Stimulated activated effector memory CD8-positive, alpha-beta T cell treated with anti-CD3 and anti-CD28 coated beads, Interleukin-12 subunit alpha, Interleukin-12 subunit beta, amount 100 ng/mL, for 72 hours (primary cell): ENCODE results near the gene WDFY2.

Experiments
- ATAC-seq: fragments of 150-1000 bp; cut with Tn5 transposase; 2 replicates; pipeline ENCODE4 v1.10.0; 2021
- DNase-seq, 2 donors: peaks; one replicate each; pipeline ENCODE4 v3.0.0; 2021 to 2022; ENCODE audit warnings: low spot score in 2 of 2
- H3K27ac Mint-ChIP-seq: one replicate; pipeline ENCODE4 v1.8.0; 2022; ENCODE audit warnings: mild to moderate bottlenecking, mixed read lengths
- H3K36me3 Mint-ChIP-seq: one replicate; pipeline ENCODE4 v1.8.0; 2022; ENCODE audit warnings: mild to moderate bottlenecking, mixed read lengths
- H3K4me1 Mint-ChIP-seq: one replicate; pipeline ENCODE4 v1.8.0; 2022; ENCODE audit warnings: mixed read lengths
- H3K4me3 Mint-ChIP-seq: one replicate; pipeline ENCODE4 v1.8.0; 2022; ENCODE audit warnings: mild to moderate bottlenecking, mixed read lengths
- H3K9me3 Mint-ChIP-seq: one replicate; pipeline ENCODE4 v1.8.0; 2022; ENCODE audit warnings: mixed read lengths

The WDFY2 gene

GRCh38 chr13:51707461-51707860 is 123.2 kb downstream of the WDFY2 start:
- H3K4me3 Mint-ChIP-seq = no peak overlapping the region
- H3K4me1 Mint-ChIP-seq = no peaks in the 10 kb centered on the region
- no peak overlapping the region for H3K27ac Mint-ChIP-seq
- no peak for DNase-seq
- H3K36me3 Mint-ChIP-seq = no peaks in the 10 kb centered on the region
- no peak for ATAC-seq
- H3K9me3 Mint-ChIP-seq = peaks cover 3% of the 10 kb centered on the region

- Mint-ChIP-seq H3K27ac (no peak overlapping the region), H3K4me3 (no peak overlapping the region), H3K36me3 (no peaks in the 10 kb centered on the region), H3K9me3 (no peaks in the 10 kb centered on the region), H3K4me1 (no peaks in the 10 kb centered on the region)
- no peak for DNase-seq
- ATAC-seq = no peak
Observed at GRCh38 chr13:51713807-51714206, 129.5 kb downstream of the WDFY2 start.

GRCh38 chr13:51714663-51715168 is 130.5 kb downstream of the WDFY2 start:
- no peaks in the 10 kb centered on the region for H3K36me3 Mint-ChIP-seq
- H3K4me3 Mint-ChIP-seq = no peak overlapping the region
- DNase-seq (no peak), ATAC-seq (peak; percentile 84)
- no peak overlapping the region for H3K27ac Mint-ChIP-seq
- no peaks in the 10 kb centered on the region for H3K9me3 Mint-ChIP-seq
- H3K4me1 Mint-ChIP-seq = no peaks in the 10 kb centered on the region

GRCh38 chr13:51715613-51716012 is 131.4 kb downstream of the WDFY2 start:
- ATAC-seq (peak; percentile 79), DNase-seq (no peak)
- Mint-ChIP-seq H3K4me3 (no peak overlapping the region), H3K4me1 (no peaks in the 10 kb centered on the region), H3K27ac (no peak overlapping the region), H3K9me3 (no peaks in the 10 kb centered on the region), H3K36me3 (no peaks in the 10 kb centered on the region)

- Mint-ChIP-seq H3K9me3 (no peaks in the 10 kb centered on the region), H3K27ac (no peak overlapping the region), H3K4me1 (no peaks in the 10 kb centered on the region), H3K36me3 (no peaks in the 10 kb centered on the region), H3K4me3 (no peak overlapping the region)
- ATAC-seq (peak; percentile 59), DNase-seq (no peak)
Observed at GRCh38 chr13:51717786-51718398, 133.6 kb downstream of the WDFY2 start.

- Mint-ChIP-seq H3K4me1 (no peaks in the 10 kb centered on the region), H3K9me3 (no peaks in the 10 kb centered on the region)
- ATAC-seq = no peak
Observed at GRCh38 chr13:51719394-51719793, 135.1 kb downstream of the WDFY2 start.

GRCh38 chr13:51721496-51721895 is 137.2 kb downstream of the WDFY2 start:
- DNase-seq (no peak), ATAC-seq (peak; percentile 32)
- H3K9me3 Mint-ChIP-seq = no peaks in the 10 kb centered on the region
- no peak overlapping the region for H3K4me3 Mint-ChIP-seq
- no peaks in the 10 kb centered on the region for H3K4me1 Mint-ChIP-seq
- no peak overlapping the region for H3K27ac Mint-ChIP-seq
- H3K36me3 Mint-ChIP-seq = no peaks in the 10 kb centered on the region

More at GRCh38 chr13:51719394-51719793, 135.1 kb downstream of the WDFY2 start:
- no peak overlapping the region for H3K27ac Mint-ChIP-seq
- no peak for DNase-seq
- no peak overlapping the region for H3K4me3 Mint-ChIP-seq
- H3K36me3 Mint-ChIP-seq = no peaks in the 10 kb centered on the region

GRCh38 chr13:51723529-51723928 is 139.3 kb downstream of the WDFY2 start:
- DNase-seq (no peak), ATAC-seq (no peak)
- Mint-ChIP-seq H3K27ac (no peak overlapping the region), H3K36me3 (no peaks in the 10 kb centered on the region), H3K9me3 (no peaks in the 10 kb centered on the region), H3K4me3 (no peak overlapping the region), H3K4me1 (no peaks in the 10 kb centered on the region)

GRCh38 chr13:51724721-51725120 is 140.5 kb downstream of the WDFY2 start:
- H3K9me3 Mint-ChIP-seq = no peaks in the 10 kb centered on the region
- H3K4me3 Mint-ChIP-seq = no peak overlapping the region
- ATAC-seq (no peak), DNase-seq (no peak)
- no peaks in the 10 kb centered on the region for H3K4me1 Mint-ChIP-seq
- H3K36me3 Mint-ChIP-seq = no peaks in the 10 kb centered on the region
- no peak overlapping the region for H3K27ac Mint-ChIP-seq

- Mint-ChIP-seq H3K4me1 (no peaks in the 10 kb centered on the region), H3K9me3 (no peaks in the 10 kb centered on the region), H3K4me3 (no peak overlapping the region), H3K36me3 (no peaks in the 10 kb centered on the region), H3K27ac (no peak overlapping the region)
- no peak for ATAC-seq
- DNase-seq = no peak
Observed at GRCh38 chr13:51726446-51727193, 142.4 kb downstream of the WDFY2 start.

GRCh38 chr13:51727634-51728274 is 143.5 kb downstream of the WDFY2 start:
- no peaks in the 10 kb centered on the region for H3K9me3 Mint-ChIP-seq
- ATAC-seq (no peak), DNase-seq (no peak)
- no peak overlapping the region for H3K27ac Mint-ChIP-seq
- H3K4me1 Mint-ChIP-seq = no peaks in the 10 kb centered on the region
- no peaks in the 10 kb centered on the region for H3K36me3 Mint-ChIP-seq
- no peak overlapping the region for H3K4me3 Mint-ChIP-seq

GRCh38 chr13:51728275-51728673 is 144.0 kb downstream of the WDFY2 start:
- H3K4me1 Mint-ChIP-seq = no peaks in the 10 kb centered on the region
- no peak overlapping the region for H3K27ac Mint-ChIP-seq
- H3K4me3 Mint-ChIP-seq = no peak overlapping the region
- H3K9me3 Mint-ChIP-seq = no peaks in the 10 kb centered on the region
- ATAC-seq (no peak), DNase-seq (no peak)
- H3K36me3 Mint-ChIP-seq = no peaks in the 10 kb centered on the region

- DNase-seq (no peak), ATAC-seq (peak; percentile 32)
- no peaks in the 10 kb centered on the region for H3K4me1 Mint-ChIP-seq
- no peaks in the 10 kb centered on the region for H3K9me3 Mint-ChIP-seq
- no peaks in the 10 kb centered on the region for H3K36me3 Mint-ChIP-seq
- H3K4me3 Mint-ChIP-seq = no peak overlapping the region
- no peak overlapping the region for H3K27ac Mint-ChIP-seq
Observed at GRCh38 chr13:51728972-51729371, 144.7 kb downstream of the WDFY2 start.

GRCh38 chr13:51729866-51730553 is 145.7 kb downstream of the WDFY2 start:
- H3K4me1 Mint-ChIP-seq = no peaks in the 10 kb centered on the region
- ATAC-seq = peak; percentile 87
- H3K4me3 Mint-ChIP-seq = no peak overlapping the region
- no peaks in the 10 kb centered on the region for H3K9me3 Mint-ChIP-seq
- no peaks in the 10 kb centered on the region for H3K36me3 Mint-ChIP-seq
- H3K27ac Mint-ChIP-seq = no peak overlapping the region
- DNase-seq = no peak

- no peaks in the 10 kb centered on the region for H3K9me3 Mint-ChIP-seq
- H3K36me3 Mint-ChIP-seq = no peaks in the 10 kb centered on the region
- ATAC-seq (no peak), DNase-seq (no peak)
- no peak overlapping the region for H3K4me3 Mint-ChIP-seq
- H3K4me1 Mint-ChIP-seq = no peaks in the 10 kb centered on the region
- no peak overlapping the region for H3K27ac Mint-ChIP-seq
Observed at GRCh38 chr13:51730927-51731326, 146.7 kb downstream of the WDFY2 start.
